H1 (cell line): Measurements from ENCODE around the gene MREG. TPM values are rescaled to one million over a fixed set of nuclear protein-coding genes. Genes with fewer than 3 reads are reported as not detected.

Source experiments
- CTCF ChIA-PET: fragments of 300-600 bp; sonication (Branson Sonifier 250); formaldehyde crosslinking; loops from one replicate; lab custom pipeline; 2021; ENCODE audit not compliant: partially characterized antibody; lab: Charles Lee
- POLR2A ChIA-PET: fragments of 300-600 bp; sonication (Branson Sonifier 250); formaldehyde crosslinking; loops from one replicate; lab custom pipeline; 2021; ENCODE audit warnings: inconsistent platforms; ENCODE audit not compliant: partially characterized antibody; lab: Charles Lee
- DNase-seq, 2 experiments: peaks; one replicate each; pipeline versions ENCODE4 v3.0.0 to v3.0.0-alpha.2; 2010 to 2022; ENCODE audit warnings: low spot score in 2 of 2, low read depth in 1 of 2, mixed read lengths in 1 of 2
- FAIRE-seq: peaks from 2 replicates; lab custom pipeline; 2011; peaks lifted over from hg19 to GRCh38; lab: Jason Lieb, UNC
- H2AFZ ChIP-seq: 2 replicates; pipeline ENCODE4 v1.8.1; 2012; ENCODE audit warnings: low read length, inconsistent platforms
- H2AK5ac ChIP-seq: 2 replicates; pipeline ENCODE4 v1.6.1; 2013; ENCODE audit warnings: low read depth, low read length
- H2BK120ac ChIP-seq: replicated peaks from 2 replicates; pipeline ENCODE3; 2013; ENCODE audit warnings: low read depth, low read length, inconsistent platforms
- H2BK12ac ChIP-seq: 2 replicates; pipeline ENCODE4 v1.6.1; 2013; ENCODE audit warnings: low read depth, low read length
- H2BK15ac ChIP-seq: 2 replicates; pipeline ENCODE4 v1.6.1; 2013; ENCODE audit warnings: low read length
- H2BK20ac ChIP-seq: 2 replicates; pipeline ENCODE4 v1.6.1; 2013; ENCODE audit warnings: low read length
- H2BK5ac ChIP-seq: 2 replicates; pipeline ENCODE4 v1.6.1; 2013; ENCODE audit warnings: low read depth, low read length
- H3K14ac ChIP-seq: 2 replicates; pipeline ENCODE4 v1.6.1; 2013; ENCODE audit warnings: inconsistent platforms; ENCODE audit not compliant: insufficient read length
- H3K18ac ChIP-seq: 2 replicates; pipeline ENCODE4 v1.6.1; 2013; ENCODE audit warnings: low read length; ENCODE audit errors: extremely low read depth
- H3K23ac ChIP-seq: 2 replicates; pipeline ENCODE4 v1.6.1; 2013; ENCODE audit warnings: inconsistent platforms; ENCODE audit not compliant: insufficient read length
- H3K23me2 ChIP-seq: 2 replicates; pipeline ENCODE4 v1.6.1; 2013; ENCODE audit warnings: low read depth, low read length
- H3K27ac ChIP-seq: 2 replicates; pipeline ENCODE4 v1.6.1; 2011; ENCODE audit warnings: low read depth, low read length, inconsistent platforms
- H3K27me3 ChIP-seq, 4 experiments: replicated peaks in 1 of 4; 1 replicate in 1 of 4; 2 replicates in 3 of 4; pipeline versions ENCODE4 v1.6.1 to v1.8.1; 2011 to 2013; ENCODE audit warnings: low read length in 3 of 4, mild to moderate bottlenecking in 3 of 4, inconsistent platforms in 2 of 4, mixed read lengths in 2 of 4, moderate library complexity in 1 of 4; ENCODE audit not compliant: control insufficient read depth in 3 of 4, insufficient read depth in 3 of 4; ENCODE audit errors: extremely low read depth in 1 of 4
- H3K36me3 ChIP-seq, 4 experiments: 2 replicates each; pipeline versions ENCODE4 v1.6.1 to v1.8.1; 2011 to 2013; ENCODE audit warnings: mild to moderate bottlenecking in 4 of 4, low read length in 3 of 4, moderate library complexity in 2 of 4, control low read depth in 1 of 4, inconsistent platforms in 1 of 4; ENCODE audit not compliant: insufficient read depth in 4 of 4, control insufficient read depth in 2 of 4
- H3K4ac ChIP-seq: replicated peaks from 2 replicates; pipeline ENCODE3; 2013; ENCODE audit warnings: low read length, low read depth, mixed read lengths, inconsistent platforms; ENCODE audit not compliant: insufficient read length
- H3K4me1 ChIP-seq, 4 experiments: replicated peaks in 1 of 4; 1 replicate in 1 of 4; 2 replicates in 3 of 4; pipeline versions ENCODE4 v1.6.1 to v1.8.1; 2011 to 2013; ENCODE audit warnings: low read length in 3 of 4, inconsistent platforms in 2 of 4, mixed read lengths in 1 of 4; ENCODE audit not compliant: insufficient read depth in 4 of 4, control insufficient read depth in 3 of 4
- H3K4me2 ChIP-seq, 2 experiments: 2 replicates each; pipeline versions ENCODE4 v1.6.1 to v1.8.1; 2011 to 2013; ENCODE audit warnings: low read depth in 2 of 2, low read length in 2 of 2, control low read depth in 1 of 2, inconsistent platforms in 1 of 2, mild to moderate bottlenecking in 1 of 2; ENCODE audit not compliant: insufficient read depth in 1 of 2
- H3K4me3 ChIP-seq, 4 experiments: fragments of 200-600, 300-600 bp in 1 of 4; sonication (generic), shearing (Covaris generic), sonication (Bioruptor Twin) in 1 of 4; 2 replicates each; pipeline versions ENCODE4 v1.5.1 to v1.8.1; 2011 to 2016; ENCODE audit warnings: low read length in 4 of 4, low read depth in 3 of 4, control low read depth in 2 of 4, inconsistent platforms in 2 of 4, mild to moderate bottlenecking in 2 of 4, mixed read lengths in 1 of 4, moderate library complexity in 1 of 4; ENCODE audit not compliant: insufficient read depth in 2 of 4; ENCODE audit errors: extremely low read depth in 1 of 4
- H3K56ac ChIP-seq: replicated peaks from 2 replicates; pipeline ENCODE3; 2013; ENCODE audit warnings: low read depth, mild to moderate bottlenecking, mixed read lengths, low read length, inconsistent platforms; ENCODE audit not compliant: insufficient read length
- H3K79me1 ChIP-seq: 2 replicates; pipeline ENCODE4 v1.6.1; 2013; ENCODE audit warnings: low read depth, low read length, control low read depth
- H3K79me2 ChIP-seq, 2 experiments: 2 replicates each; pipeline versions ENCODE4 v1.6.1 to v1.8.1; 2012 to 2013; ENCODE audit warnings: low read length in 2 of 2, mild to moderate bottlenecking in 2 of 2, inconsistent platforms in 1 of 2; ENCODE audit not compliant: insufficient read depth in 2 of 2, control insufficient read depth in 1 of 2
- H3K9ac ChIP-seq, 4 experiments: replicated peaks in 1 of 4; 1 replicate in 1 of 4; 2 replicates in 3 of 4; pipeline versions ENCODE4 v1.6.1 to v1.8.1; 2011 to 2013; ENCODE audit warnings: low read depth in 3 of 4, low read length in 3 of 4, control low read depth in 2 of 4, mild to moderate bottlenecking in 2 of 4, moderate library complexity in 2 of 4, inconsistent platforms in 1 of 4; ENCODE audit errors: extremely low read depth in 1 of 4
- H3K9me3 ChIP-seq, 2 experiments: 2 replicates each; pipeline versions ENCODE4 v1.6.1 to v1.8.1; 2012 to 2013; ENCODE audit warnings: mild to moderate bottlenecking in 2 of 2, moderate library complexity in 2 of 2, control low read depth in 1 of 2, inconsistent platforms in 1 of 2, low read depth in 1 of 2, low read length in 1 of 2, mixed read lengths in 1 of 2; ENCODE audit not compliant: insufficient read depth in 2 of 2
- H4K20me1 ChIP-seq, 2 experiments: replicated peaks in 1 of 2; 2 replicates each; pipeline versions ENCODE3 to v1.8.1; 2011 to 2013; ENCODE audit warnings: inconsistent platforms in 2 of 2, low read length in 2 of 2, mild to moderate bottlenecking in 1 of 2; ENCODE audit not compliant: insufficient read depth in 2 of 2, control insufficient read depth in 1 of 2
- H4K5ac ChIP-seq: 2 replicates; pipeline ENCODE4 v1.6.1; 2013; ENCODE audit warnings: low read length, low read depth, mixed read lengths, inconsistent platforms; ENCODE audit not compliant: insufficient read length
- H4K8ac ChIP-seq: 2 replicates; pipeline ENCODE4 v1.8.0; 2013; ENCODE audit warnings: mild to moderate bottlenecking, moderate library complexity, low read length, inconsistent platforms; ENCODE audit not compliant: insufficient read depth; ENCODE audit errors: extremely low read depth
- H4K91ac ChIP-seq: replicated peaks from 2 replicates; pipeline ENCODE3; 2013; ENCODE audit warnings: low read length, mixed read lengths, inconsistent platforms; ENCODE audit not compliant: insufficient read length
- ATF2 ChIP-seq: IDR thresholded peaks from 2 replicates; pipeline ENCODE4 v1.6.1; 2012; ENCODE audit warnings: low read length, inconsistent platforms
- BRCA1 ChIP-seq: IDR thresholded peaks from 2 replicates; pipeline ENCODE4 v1.6.1; 2012; ENCODE audit warnings: low read depth, low read length, improper control_type of control experiment
- CEBPB ChIP-seq: IDR thresholded peaks from 2 replicates; pipeline ENCODE4 v1.6.1; 2012; ENCODE audit warnings: low read depth, low read length
- CHD2 ChIP-seq: IDR thresholded peaks from 2 replicates; pipeline ENCODE4 v1.6.1; 2012; ENCODE audit warnings: low read length, improper control_type of control experiment
- E2F6 ChIP-seq: IDR thresholded peaks from 2 replicates; pipeline ENCODE4 v1.6.1; 2012; ENCODE audit warnings: inconsistent platforms
- FOSL1 ChIP-seq: IDR thresholded peaks from 2 replicates; pipeline ENCODE4 v1.6.1; 2011; ENCODE audit warnings: mild to moderate bottlenecking, low read depth, low read length, moderate library complexity; ENCODE audit not compliant: insufficient read depth
- JUND ChIP-seq: IDR thresholded peaks from 2 replicates; pipeline ENCODE4 v1.6.1; 2011; ENCODE audit warnings: mild to moderate bottlenecking, improper control_type of control experiment, low read length
- NANOG ChIP-seq: IDR thresholded peaks from 2 replicates; pipeline ENCODE4 v1.6.1; 2011; ENCODE audit warnings: low read length, low read depth, mild to moderate bottlenecking, inconsistent platforms; ENCODE audit not compliant: insufficient read depth, poor library complexity, severe bottlenecking
- NRF1 ChIP-seq: IDR thresholded peaks from 2 replicates; pipeline ENCODE4 v1.6.1; 2011; ENCODE audit warnings: mild to moderate bottlenecking, low read depth, low read length, improper control_type of control experiment
- POU5F1 ChIP-seq: IDR thresholded peaks from 2 replicates; pipeline ENCODE4 v1.6.1; 2011; ENCODE audit warnings: low read depth, mild to moderate bottlenecking, low read length, moderate library complexity
- RNF2 ChIP-seq: fragments of 200-900, 300-1000 bp; sonication (generic); IDR thresholded peaks from 2 replicates; pipeline ENCODE4 v1.7.1; 2016; ENCODE audit warnings: borderline replicate concordance, low read depth, mild to moderate bottlenecking, antibody characterized with exemption, low read length; ENCODE audit not compliant: poor library complexity, severe bottlenecking; ENCODE audit errors: missing control alignments
- YY1 ChIP-seq: IDR thresholded peaks from 2 replicates; pipeline ENCODE4 v1.6.1; 2011; ENCODE audit warnings: low read depth, mild to moderate bottlenecking, low read length
- WGBS, 2 experiments: shearing (Covaris generic) in 1 of 2; methylation state at CpG; one replicate each; pipeline versions ENCODE4 v1.1.6 to v1.1.7; 2013 to 2015; ENCODE audit warnings: low lambda C conversion rate in 2 of 2, mixed read lengths in 2 of 2, inconsistent platforms in 1 of 2, low coverage in 1 of 2, missing lambda C conversion rate in 1 of 2; ENCODE audit not compliant: insufficient replicate concordance in 2 of 2, insufficient coverage in 1 of 2, insufficient read length in 1 of 2; ENCODE audit errors: extremely low coverage in 1 of 2, missing lambda C conversion rate in 1 of 2; 5-methylcytosine and 5-hydroxymethylcytosine counted together
- polyA plus RNA-seq, 7 experiments: library from polyadenylated mRNA; depleted of rRNA in 3 of 7; stranded (reverse) in 5 of 7; unstranded in 2 of 7; fragments of >200 nt in 5 of 7; fragments of 200-250 nt in 2 of 7; gene quantifications; 1 replicate in 5 of 7; 2 replicates in 1 of 7; 4 replicates in 1 of 7; pipeline versions ENCODE4 v1.2.1 to v1.2.3, GENCODE V29; 2011 to 2013; ENCODE audit warnings: missing spikeins in 2 of 7, mixed read lengths in 2 of 7
- total RNA-seq: library from RNA; stranded (reverse); fragmentation: NEBNext Ultra II Directional; extraction: Animal tissue kit (Norgen Biotek cat#: 25700); gene quantifications from 2 replicates; pipeline ENCODE4 v1.2.1, GENCODE V29; 2021

The MREG gene
- total and polyA plus RNA-seq, 2 of the 8 experiments (the other 6 are each of a cell fraction or from before 2014, with no cell fraction given) = 7.5 to 31.9 TPM

- Histone ChIP-seq H4K91ac (no peak overlapping the region), H3K23me2 (no peaks in the 10 kb centered on the region; the same call in 1 of the 2 replicates), H3K4me1 (peaks cover under 1 to 3% (median 2%) of the 10 kb centered on the region in 4 experiments; a peak in 4 of 7 replicates), H3K4ac (no peak overlapping the region), H2AK5ac (no peak overlapping the region), H2BK15ac (no peak overlapping the region), H4K8ac (no peak overlapping the region), H3K36me3 (no peaks in the 10 kb centered on the region; a peak in 1 of 8 replicates), H3K14ac (no peak overlapping the region), H3K4me2 (no peak overlapping the region), H3K79me1 (no peaks in the 10 kb centered on the region), H3K27me3 (no peaks in the 10 kb centered on the region), H2BK20ac (no peak overlapping the region), H4K20me1 (no peaks in the 10 kb centered on the region), H2BK120ac (no peak overlapping the region), H3K23ac (no peak overlapping the region), H3K9me3 (no peaks in the 10 kb centered on the region; a peak in 2 of 4 replicates), H4K5ac (no peak overlapping the region), H3K27ac (no peak overlapping the region), H3K79me2 (no peaks in the 10 kb centered on the region), H3K9ac (no peak overlapping the region), H3K18ac (no peak overlapping the region), H2BK12ac (no peak overlapping the region), H2BK5ac (no peak overlapping the region), H2AFZ (no peak overlapping the region), H3K4me3 (no peak overlapping the region), H3K56ac (no peak overlapping the region)
- WGBS, 2 experiments = 95% methylated on average over 3 of the region's 3 CpGs; no CpG with 5 or more reads in 1 of the 2 experiments
- ChIA-PET POLR2A (no interaction called here), CTCF (interaction anchor here (0.9 to 2.8 kb wide), 7 partner anchors 12 to 138 kb away, joined by 3 to 28 read pairs (median 5); no protein-coding TSS in a partner anchor)
- FAIRE-seq (no peak), DNase-seq (no peak)
- TF ChIP-seq NANOG (no peak), JUND (no peak), E2F6 (no peak), POU5F1 (no peak), BRCA1 (no peak), YY1 (no peak), RNF2 (no peak), NRF1 (no peak), FOSL1 (no peak), CEBPB (no peak), CHD2 (no peak), ATF2 (no peak)
Measured at GRCh38 chr2:215933151-215933550, 80.2 kb downstream of the MREG start.
